CD4-positive, alpha-beta T cell treated with Interleukin-4 for 4 hours (primary cell): ENCODE results near the gene DLGAP1.

Source experiments
- DNase-seq: peaks from one replicate; pipeline ENCODE4 v3.0.0-alpha.2; 2020

Gene DLGAP1

DNA sequence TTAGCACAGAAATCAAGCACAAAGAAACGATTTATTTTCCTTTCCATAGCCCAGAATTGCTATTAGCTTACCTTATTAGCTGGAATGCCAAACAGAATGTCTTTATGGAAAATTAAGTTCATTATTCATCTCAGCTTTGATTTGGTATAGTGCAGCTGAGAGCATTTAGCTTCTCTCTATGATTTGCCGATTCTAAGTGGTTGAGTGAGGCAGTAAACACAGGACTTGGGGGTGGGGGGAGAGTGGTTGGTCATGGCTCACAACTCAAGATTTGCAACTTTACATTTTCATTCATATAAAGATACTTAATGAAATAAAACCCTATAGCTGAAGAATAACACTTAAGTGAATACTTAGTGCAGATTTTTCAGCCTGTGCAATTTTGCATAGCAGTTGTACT lies 609.9 kb downstream of the DLGAP1 start:
- no peak for DNase-seq

DNA sequence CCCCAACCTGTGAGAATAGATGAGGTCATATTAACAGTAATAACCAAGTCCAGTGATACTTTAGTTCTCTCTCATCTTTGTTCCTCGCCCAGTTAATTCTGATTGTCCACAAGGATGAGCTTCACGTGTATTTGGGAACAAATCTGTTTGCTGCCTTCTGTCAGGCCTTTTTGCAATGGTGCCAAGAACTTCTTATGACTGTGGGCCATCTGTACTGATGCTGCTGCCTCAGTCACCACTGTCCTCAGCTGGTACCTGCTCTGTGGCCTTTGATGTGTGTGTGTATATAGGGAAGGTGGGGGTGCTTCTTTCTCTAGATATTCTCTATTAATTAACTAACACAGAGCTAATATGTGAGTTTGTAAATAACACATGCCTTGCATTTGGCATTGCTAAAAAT lies 612.3 kb downstream of the DLGAP1 start:
- DNase-seq: no peak

DNA sequence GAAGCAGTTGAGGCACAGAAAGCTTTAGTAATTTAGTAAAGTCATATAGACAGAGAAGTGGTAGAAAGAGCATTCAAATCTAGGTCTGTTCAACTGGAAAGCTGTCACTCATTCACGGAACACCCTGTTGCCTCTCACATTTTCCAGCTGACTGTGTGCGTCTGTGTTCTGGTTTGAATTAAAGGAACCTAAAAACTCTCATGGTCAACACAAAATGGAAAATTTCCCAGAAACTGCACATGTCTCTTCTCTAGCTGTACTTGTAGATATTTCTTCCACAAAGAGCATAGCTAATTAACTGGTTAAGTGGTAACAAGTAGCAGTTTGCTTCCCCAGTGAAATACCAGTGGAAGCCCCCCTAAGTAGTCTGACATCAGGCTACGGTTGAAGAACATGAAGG lies 614.3 kb downstream of the DLGAP1 start:
- DNase-seq: no peak

DNA sequence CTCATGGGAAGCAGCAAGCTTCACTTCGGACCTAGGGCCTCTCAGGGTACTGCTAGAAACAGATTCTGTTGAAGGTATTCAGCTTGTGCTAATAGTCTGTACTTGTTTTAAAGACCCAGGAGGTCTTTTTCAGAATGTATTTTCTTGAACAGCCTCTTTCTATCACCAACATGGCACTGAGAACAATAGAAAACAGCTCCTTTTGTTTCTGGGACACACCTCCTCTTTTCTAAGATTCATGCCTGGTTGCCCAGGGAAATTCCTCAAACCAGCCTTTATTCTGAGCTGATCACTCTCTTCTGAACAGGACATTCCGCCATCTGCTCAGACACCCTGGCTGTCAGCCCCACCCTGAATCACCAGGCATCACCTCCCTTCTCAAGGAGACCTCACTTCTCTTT lies 615.5 kb downstream of the DLGAP1 start:
- DNase-seq: no peak

DNA sequence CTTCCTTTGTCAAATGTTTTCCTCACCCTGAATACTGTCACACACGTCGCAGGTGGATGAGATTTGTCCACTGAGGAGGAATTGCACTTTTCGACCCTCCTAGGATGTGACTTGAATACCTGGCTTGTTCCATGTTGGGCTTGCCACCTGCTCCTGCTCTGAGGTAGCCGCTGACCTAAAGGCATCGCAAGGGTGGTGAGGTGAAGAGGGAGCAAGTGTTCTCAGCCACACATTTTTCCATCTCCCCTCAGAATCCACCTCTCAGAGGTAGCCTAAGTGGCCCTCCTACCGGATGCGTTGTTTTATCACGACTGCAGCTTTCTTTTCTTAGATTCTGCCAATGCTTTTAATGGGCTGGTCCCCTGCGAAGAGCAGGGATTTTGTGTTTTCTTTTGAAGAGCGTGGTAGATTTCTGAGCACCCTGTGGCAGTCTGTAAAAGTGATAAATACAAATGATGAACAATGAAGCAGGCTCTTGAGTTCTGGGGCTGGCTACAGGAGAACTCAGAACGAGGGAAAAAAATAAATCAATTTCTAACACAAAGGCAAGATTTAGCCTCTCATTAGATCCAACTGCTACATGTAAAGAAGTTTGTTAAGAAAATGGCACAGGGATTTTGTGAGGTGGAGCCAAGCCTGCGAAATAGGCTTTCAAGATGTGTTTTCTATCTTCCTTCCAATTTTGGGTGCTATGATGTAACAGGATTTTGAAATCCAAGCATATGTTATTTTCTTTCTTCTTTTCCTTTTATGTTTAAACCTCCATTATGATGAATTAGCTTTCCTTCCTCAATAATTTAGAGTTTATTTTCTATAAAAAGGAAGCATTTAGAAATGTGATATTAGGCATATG lies 618.4 kb downstream of the DLGAP1 start:
- DNase-seq: no peak

DNA sequence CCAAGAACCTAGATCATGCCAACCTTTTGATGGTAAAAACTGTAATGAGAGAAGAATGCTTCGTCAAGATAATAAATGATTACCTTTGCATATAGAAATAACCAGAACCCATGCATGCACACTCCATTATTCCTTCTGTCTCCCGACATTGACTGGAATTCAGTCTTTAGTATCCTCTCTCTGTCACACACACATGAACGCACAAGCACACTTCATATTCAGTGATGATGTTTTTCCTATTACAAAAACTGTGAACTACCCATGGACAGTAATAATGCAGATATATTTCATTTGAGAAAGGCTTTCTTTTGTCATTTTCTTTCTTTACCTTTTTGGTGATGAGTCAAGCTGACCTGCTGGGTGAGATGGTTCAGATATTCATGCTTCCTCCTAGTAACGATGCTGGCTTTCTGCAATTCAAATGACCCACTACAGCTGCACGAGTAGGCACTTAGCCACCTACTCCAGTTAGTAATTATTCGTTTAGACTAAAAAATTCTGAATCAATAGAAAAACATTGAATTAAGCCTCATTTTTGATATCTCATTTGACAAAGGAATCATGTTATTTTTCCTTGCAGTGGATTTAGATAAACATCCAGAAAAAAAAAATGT lies 623.0 kb downstream of the DLGAP1 start:
- no peak for DNase-seq

DNA sequence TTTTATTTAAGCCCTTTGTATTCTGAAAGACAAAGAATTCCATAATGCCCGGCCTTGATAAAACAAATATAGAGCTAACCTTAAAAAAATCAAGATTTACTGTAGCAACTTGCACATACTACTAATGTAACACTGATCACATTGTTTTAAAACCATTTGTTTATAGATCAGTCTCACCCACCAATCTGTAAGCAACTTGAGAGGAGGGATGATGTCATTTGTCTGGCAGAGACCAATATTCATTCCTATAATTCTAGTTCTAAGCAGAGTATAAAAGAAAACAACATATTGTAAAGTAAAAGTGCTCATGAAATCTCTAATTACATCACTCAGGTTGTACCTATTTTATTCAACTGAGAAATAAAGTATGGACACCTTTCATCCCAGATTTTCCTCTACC lies 624.5 kb downstream of the DLGAP1 start:
- DNase-seq: no peak

DNA sequence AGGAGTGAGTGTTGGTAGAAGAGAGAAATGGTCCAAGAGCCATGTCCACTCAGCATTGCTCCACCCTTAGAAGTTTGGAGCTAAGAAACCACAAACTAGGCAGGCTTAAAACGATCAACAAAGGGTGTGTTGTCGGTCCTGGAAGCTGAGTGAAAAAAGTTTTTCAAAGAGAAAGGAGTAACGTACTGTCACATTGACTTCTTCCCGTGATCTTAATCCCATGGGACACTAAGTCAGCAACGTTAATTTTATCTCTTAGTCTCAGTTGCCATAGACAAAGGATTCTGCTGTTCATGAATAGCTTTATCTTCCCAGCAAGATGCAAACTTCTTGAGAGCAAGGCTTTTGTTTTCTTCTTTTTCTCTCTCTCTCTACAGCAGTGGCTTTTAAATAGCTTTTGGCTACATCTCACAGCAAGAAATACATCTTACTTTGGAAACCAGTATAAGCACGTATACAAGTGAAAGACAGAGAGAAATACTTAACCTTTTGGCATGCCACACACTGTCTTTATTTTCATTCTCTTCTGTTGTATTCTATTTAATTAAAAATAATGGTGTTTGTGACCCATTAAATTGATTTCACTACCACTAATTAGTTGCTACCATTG lies 627.8 kb downstream of the DLGAP1 start:
- no peak for DNase-seq

DNA sequence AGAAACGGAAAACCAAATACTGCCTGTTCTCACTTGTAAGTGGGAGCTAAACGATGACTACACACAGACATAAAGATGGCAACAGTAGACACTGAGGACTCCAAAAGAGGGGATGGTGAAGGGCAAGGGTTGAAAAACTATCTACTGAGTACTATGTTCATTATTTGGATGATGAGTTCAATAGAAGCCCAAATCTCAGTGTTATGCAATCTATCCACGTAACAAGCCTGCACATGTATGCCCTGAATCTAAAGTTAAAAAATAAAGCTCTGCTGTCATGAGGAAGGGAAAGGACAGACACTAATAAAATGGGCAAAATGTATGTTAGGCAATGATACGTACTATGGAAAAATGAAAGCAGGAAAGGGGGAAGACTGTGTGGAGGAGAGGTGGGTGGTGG lies 629.1 kb downstream of the DLGAP1 start:
- no peak for DNase-seq

DNA sequence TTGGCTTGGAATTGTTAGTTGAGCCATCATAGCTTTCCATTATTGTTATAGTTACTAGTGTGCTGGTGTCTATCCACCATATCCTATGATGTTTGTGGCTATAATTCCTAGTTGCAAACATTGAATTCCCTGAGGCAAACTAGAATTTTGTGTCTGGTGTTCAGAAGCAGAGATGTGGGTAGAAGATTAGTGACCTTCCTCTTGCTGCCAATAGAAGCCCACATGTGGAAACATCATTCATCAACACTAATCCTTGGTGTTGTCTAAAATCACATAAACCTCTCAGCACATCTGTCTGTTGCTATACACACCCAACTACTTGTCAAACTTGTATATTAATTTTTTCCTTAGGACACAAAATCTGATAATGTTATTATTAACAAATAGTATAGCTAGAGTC lies 631.0 kb downstream of the DLGAP1 start:
- DNase-seq: no peak

DNA sequence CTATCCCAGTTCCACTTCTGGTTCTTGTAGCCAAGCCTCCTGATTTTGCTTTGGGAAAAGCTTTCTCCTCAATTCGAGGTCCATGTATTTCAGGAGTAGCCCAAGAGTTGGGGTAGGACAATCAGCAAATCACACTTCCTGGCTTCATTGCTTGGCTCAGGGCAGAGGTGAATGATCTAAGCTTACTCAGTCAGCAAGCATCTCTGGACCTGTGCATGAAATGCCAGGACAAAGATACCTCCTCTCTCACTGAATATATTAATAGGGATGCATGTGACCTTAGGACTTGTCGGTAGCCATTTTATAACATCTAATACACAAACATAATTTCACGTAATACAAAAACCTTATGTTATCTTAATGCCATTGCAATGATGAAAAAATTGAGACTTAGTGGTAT lies 632.0 kb downstream of the DLGAP1 start:
- DNase-seq: no peak

DNA sequence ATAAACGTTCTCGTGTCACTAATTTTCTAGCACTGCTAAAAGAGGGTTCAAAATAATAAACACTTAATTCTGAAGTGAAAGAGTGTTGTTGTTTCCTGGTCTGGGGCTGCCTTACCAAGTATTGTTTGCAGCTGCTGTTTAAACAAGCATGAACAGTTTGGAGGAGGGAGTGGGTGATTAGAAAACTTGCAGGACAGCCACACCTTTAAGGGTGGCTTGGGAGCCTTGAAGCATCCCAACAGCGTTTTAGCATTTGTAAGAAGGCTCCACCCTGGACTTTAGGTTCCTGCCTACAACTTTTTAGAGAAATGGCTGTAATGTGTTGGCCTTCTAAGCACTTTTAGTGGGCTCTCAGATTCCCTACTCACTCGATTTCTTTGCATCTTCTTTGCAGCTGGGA lies 633.6 kb downstream of the DLGAP1 start:
- DNase-seq: no peak

DNA sequence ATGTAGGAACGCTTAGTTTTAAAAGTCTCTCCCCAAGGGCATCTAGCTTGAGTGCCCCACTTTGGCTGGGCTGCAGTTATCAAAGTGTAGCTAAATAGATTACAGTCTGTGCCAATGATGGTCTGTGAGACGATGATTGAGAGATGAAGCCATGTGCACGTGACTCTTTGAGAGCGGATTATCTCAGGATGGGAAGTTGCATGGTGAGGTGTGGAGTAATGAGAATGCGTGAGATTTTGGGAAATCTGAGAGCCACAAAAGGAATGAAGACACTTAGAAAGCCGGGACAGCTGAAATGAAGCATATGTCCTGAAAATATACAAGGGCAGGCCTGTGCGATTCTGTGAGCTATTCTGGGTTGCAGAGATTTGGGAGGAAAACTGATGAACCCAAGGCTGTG lies 635.1 kb downstream of the DLGAP1 start:
- DNase-seq: no peak

DNA sequence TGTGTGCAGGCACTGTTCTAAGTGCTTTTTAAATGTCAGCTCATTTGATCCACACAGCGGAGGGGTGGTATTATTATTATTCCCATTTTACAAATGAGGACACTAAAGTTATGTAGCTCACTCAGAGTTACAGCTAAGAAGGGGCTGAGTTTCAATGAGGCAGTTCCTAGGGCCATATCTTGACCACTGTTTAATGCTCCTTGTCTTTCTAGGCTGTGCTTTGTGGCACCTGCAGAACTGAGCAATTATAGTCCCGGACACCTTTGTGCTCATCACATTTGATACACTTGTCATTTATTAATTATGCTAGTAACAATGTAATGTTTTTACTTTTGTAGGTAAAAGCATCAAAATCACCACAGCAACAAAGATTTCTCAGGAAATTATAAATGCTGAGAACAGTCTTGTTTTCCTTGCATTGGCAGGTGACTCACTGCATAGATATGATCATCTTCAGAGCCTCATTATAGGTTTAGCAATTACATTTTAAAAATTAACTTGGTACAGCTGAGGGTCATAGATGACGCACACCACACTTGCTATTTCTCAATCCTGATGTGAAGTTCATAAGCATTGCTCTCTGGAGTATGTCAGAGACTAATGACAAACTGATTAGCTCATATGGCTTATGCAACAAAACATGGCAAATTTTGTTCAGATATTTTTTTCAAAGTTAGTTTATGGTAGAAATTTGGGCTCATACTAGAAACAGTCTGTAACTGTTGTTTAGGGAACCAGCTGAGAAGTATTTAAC lies 638.3 kb downstream of the DLGAP1 start:
- DNase-seq: no peak

DNA sequence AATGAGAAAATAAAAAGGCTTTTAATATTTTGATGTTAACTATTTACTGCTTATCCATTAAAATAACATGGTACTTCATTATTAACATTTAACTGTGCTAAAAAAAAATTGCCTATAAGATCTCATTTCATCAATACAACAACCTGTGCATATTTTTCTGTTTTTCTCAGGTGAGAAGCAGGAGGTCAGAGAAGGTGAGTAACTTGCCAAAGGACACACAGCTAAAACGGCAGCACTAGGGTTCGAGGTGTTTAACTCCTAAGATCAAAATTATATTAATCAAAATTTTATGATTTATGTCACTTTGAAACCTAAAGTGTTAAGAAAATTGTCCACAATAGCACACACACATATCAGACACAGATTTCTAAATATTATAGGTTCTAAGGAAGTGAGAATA lies 639.1 kb downstream of the DLGAP1 start:
- no peak for DNase-seq

DNA sequence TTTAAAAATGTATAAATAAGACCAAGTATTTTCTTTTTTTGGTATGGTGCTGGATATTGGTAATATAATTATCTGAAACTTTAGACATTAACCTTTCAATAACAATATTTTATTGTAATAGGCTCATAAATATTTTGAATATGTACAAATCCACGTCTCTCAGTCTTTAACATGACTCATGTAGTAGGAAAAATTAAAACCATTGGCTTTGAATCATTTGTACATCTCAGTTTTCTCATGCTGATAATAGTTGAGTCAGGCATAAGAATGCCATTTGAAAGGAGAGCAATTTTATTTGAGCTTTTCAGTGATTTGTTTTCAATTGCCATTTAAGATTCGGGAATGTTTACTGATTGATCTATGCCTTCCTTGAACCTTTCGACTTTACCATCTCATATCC lies 640.3 kb downstream of the DLGAP1 start:
- no peak for DNase-seq

DNA sequence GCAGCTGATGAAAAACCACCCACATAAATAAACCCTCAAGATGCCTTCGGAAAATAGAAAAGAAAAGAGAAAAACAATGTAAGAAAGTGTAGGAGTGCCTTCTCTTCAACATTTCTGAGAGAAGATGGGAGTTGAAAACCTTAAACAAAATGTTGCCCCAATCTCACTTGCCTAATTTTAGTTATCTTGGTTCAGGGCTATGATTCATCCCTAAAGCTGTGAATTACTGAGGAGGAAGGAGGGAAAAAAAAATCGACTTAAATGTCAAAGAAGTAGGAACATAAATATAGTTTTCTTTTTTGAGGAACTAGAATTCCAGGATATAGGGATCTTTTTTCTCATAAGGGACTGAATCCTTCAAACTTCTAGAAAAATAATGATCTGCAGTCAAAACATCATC lies 644.8 kb downstream of the DLGAP1 start:
- DNase-seq: no peak

DNA sequence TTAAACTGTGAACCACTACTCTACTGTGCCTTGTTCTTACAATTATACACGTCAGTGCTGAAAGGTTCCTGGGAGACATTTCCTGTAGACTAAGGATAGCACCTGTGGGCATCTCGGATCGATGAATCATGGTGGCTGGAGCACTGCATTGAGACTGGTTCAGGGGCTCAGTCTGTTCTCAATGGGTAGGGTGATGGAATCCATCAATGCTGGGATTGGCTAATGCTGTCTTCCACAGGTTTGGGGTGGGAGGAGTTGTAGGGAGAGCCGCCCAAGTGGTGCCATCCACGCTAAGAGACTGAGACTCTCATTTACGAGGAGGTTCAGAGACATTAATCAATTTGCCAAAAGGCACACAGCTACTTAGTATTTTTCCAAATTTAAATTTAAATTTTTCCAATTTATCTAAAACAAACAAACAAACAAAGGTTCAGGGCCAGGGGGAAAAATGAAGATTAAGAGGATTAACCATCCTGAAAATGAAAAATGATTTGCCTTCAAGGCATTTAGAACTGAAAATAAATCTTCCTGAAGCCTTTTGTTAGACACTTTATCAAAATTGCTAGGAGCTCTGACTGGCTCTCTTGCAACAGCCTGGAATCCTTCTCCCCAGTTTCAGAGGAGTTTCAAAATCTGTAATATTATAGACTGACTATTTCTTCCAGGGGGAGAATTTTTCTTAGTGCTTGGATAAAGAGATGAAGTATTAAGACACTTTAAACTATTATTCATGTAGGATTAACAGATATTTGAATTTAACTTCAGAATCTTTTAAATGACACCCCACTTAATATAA lies 645.9 kb downstream of the DLGAP1 start:
- DNase-seq: no peak

DNA sequence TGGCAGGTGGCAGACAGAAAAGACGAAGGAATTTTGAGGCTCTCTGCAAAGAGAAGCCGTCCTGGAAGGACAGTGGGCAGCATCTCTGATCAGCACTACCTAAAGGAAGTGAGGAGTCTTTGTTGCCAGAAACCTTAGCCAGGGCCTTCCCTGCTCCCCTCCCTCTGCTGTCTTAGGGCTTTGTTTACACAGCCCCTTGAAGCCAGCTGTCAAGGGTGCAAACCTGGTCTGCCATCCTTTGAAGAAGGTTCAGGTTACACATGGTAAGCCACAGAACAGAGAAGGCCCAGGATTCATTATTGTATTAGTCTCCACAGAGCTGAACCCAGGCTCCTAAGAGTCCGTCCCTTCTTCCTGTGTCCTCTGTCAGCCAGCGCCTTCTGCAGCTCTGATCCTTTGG lies 648.5 kb downstream of the DLGAP1 start:
- DNase-seq: no peak

DNA sequence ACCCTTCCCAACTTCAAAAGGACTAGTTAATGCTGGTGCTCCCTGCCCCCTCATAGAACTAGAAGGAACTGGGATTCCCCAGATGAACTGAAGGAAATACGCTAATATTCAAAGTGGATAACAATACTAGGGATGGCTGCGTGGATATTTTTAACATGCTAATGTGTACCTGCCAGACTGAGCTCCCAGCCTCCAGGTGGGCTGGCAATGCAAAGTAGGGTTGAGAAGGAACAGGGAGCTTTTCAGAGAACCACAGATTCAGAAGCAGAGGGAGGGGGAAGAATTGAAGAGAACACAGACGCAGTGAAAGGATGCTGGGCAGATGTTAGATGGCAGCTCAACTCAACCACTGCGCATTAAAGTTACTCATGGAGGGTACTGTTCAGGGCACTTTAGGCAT lies 650.8 kb downstream of the DLGAP1 start:
- DNase-seq: no peak

DNA sequence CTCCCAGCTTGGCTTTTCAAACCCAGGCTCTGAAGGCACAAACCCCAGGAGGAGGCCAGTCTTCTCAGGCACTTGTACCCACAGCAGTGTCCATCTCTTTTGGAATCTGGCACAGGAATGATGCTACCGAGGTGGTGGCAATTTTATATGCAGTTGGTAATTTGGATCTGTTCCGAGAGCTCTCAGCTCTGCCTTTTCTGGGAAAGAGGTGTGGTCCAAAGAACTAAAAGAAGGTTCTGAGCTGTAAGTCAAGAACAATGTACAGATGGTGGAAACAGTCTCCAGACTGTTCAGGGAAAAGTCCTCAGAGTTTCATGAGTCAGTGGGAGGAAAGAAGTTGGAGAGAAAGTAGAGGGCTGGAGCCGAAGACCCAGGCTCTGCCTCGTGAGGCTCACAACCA lies 651.8 kb downstream of the DLGAP1 start:
- DNase-seq: no peak

DNA sequence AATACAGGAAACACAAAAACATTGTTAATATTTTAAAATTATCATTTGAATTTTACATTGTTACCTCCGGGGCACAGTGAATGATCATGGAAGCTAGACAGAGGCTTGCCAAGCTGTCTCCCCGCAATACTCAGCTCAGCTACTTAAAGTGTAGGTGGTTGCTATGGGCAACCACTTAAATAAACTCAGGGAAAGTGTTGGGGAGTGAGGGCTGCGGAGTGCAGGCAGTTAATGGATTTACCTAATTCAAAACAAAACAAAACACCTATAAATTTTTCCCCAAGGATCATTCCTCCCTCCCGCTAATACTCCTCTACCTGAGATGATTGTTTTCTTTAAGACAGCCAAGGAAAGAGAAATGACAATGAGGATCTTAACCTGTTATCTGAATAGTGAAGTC lies 655.6 kb downstream of the DLGAP1 start:
- DNase-seq: no peak

DNA sequence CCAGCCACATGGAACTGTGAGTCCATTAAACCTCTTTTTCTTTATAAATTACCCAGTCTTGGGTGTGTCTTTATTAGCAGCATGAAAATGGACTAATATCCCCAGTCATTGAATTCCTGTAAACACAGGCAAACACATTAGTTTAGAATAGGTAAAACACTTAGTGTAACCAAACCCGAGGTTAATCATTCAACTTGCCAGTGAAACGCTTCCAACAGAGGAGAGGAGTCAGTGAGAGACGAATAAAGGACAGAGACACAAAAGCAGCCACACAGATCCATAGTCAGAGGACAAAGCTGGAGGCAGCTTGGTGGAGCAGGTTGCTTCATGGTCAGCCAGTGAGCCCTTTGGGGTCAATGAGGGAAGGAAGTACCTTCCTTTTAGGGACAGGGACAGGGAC lies 657.1 kb downstream of the DLGAP1 start:
- no peak for DNase-seq
